ENCODE results near the gene FOXN3.
"Not testable (repeated sequence)": the region's sequence is repeated elsewhere in the genome, so short reads cannot be mapped to it uniquely, and the experiment has no call there.

Gene FOXN3

GRCh38 chr14:89158104-89158503 lies 258.9 kb downstream of the FOXN3 start:
- not testable (repeated sequence) for DNase-seq

GRCh38 chr14:89155491-89155890 lies 261.5 kb downstream of the FOXN3 start:
- no peak for DNase-seq

- DNase-seq: not testable (repeated sequence)
These were observed 265.3 kb downstream of the FOXN3 start for GRCh38 chr14:89151693-89152092.

GRCh38 chr14:89146274-89146673 lies 270.8 kb downstream of the FOXN3 start:
- DNase-seq: no peak

GRCh38 chr14:89144642-89145041 lies 272.4 kb downstream of the FOXN3 start:
- DNase-seq: no peak

- no peak for DNase-seq
These were observed 273.0 kb downstream of the FOXN3 start for GRCh38 chr14:89144066-89144465.

GRCh38 chr14:89143595-89143994 lies 273.4 kb downstream of the FOXN3 start:
- no peak for DNase-seq

- DNase-seq: no peak
These were observed 274.7 kb downstream of the FOXN3 start for GRCh38 chr14:89142366-89142765.

- DNase-seq: no peak
These were observed 275.2 kb downstream of the FOXN3 start for GRCh38 chr14:89141862-89142261.

- no peak for DNase-seq
These were observed 276.7 kb downstream of the FOXN3 start for GRCh38 chr14:89140326-89140725.

GRCh38 chr14:89139404-89140247 lies 277.4 kb downstream of the FOXN3 start:
- DNase-seq: no peak

- DNase-seq: no peak
These were observed 278.2 kb downstream of the FOXN3 start for GRCh38 chr14:89138846-89139245.

- DNase-seq: no peak
These were observed 279.4 kb downstream of the FOXN3 start for GRCh38 chr14:89137526-89138163.

- no peak for DNase-seq
These were observed 280.4 kb downstream of the FOXN3 start for GRCh38 chr14:89136587-89136986.

GRCh38 chr14:89134640-89135039 lies 282.4 kb downstream of the FOXN3 start:
- DNase-seq: no peak

- no peak for DNase-seq
These were observed 285.9 kb downstream of the FOXN3 start for GRCh38 chr14:89131004-89131750.

GRCh38 chr14:89129570-89129969 lies 287.5 kb downstream of the FOXN3 start:
- no peak for DNase-seq

- DNase-seq: no peak
These were observed 288.6 kb downstream of the FOXN3 start for GRCh38 chr14:89128311-89129026.

GRCh38 chr14:89126461-89126860 lies 290.6 kb downstream of the FOXN3 start:
- DNase-seq: no peak

GRCh38 chr14:89125216-89125615 lies 291.8 kb downstream of the FOXN3 start:
- DNase-seq: no peak

GRCh38 chr14:89123851-89124250 lies 293.2 kb downstream of the FOXN3 start:
- no peak for DNase-seq

- no peak for DNase-seq
These were observed 293.8 kb downstream of the FOXN3 start for GRCh38 chr14:89123215-89123614.

Data from NCI-H1436 treated with DMSO at 0.1 percent for 48 hours (cell line).